Breast epithelium (tissue), 4 donors: ENCODE measurements around the gene CCDC196. TPM values are rescaled to one million over a fixed set of nuclear protein-coding genes. Genes with fewer than 3 reads are reported as not detected.
A peak's percentile ranks its signal among the peaks of the same experiment; 100 is the strongest.

ENCODE experiments used
- DNase-seq, 2 donors: peaks; one replicate each; pipeline ENCODE4 v3.0.0-alpha.2; 2019; ENCODE audit warnings: low spot score in 2 of 2
- H3K27ac ChIP-seq, 2 donors: fragments of 200-600 bp; sonication (generic) in 1 of 2; one replicate each; pipeline ENCODE4 v1.5.1; 2016 to 2019; ENCODE audit warnings: mild to moderate bottlenecking in 1 of 2
- H3K27me3 ChIP-seq, 2 donors: fragments of 200-600 bp; sonication (generic) in 1 of 2; one replicate each; pipeline versions ENCODE4 v1.5.1 to v1.6.0; 2017 to 2019; ENCODE audit warnings: control low read depth in 1 of 2, mild to moderate bottlenecking in 1 of 2
- H3K36me3 ChIP-seq: fragments of 200-600 bp; one replicate; pipeline ENCODE4 v1.5.1; 2019
- H3K4me1 ChIP-seq, 2 donors: fragments of 200-600 bp; sonication (generic); one replicate each; pipeline ENCODE4 v1.5.1; 2016 to 2019; ENCODE audit warnings: control low read depth in 1 of 2
- H3K4me3 ChIP-seq, 3 donors: fragments of 200-600 bp; sonication (generic); 1 replicate in 2 of 3; 2 replicates in 1 of 3; pipeline ENCODE4 v1.5.1; 2016 to 2019; ENCODE audit warnings: mild to moderate bottlenecking in 3 of 3, moderate library complexity in 2 of 3
- H3K9me3 ChIP-seq, 2 donors: fragments of 200-600 bp; sonication (generic) in 1 of 2; one replicate each; pipeline ENCODE4 v1.5.1; 2016 to 2019; ENCODE audit warnings: control low read depth in 1 of 2
- CTCF ChIP-seq, 3 donors: fragments of 450-650 bp; IDR thresholded peaks; one replicate each; pipeline ENCODE4 v1.5.1; 2016 to 2017; ENCODE audit warnings: antibody characterized with exemption in 3 of 3, mild to moderate bottlenecking in 3 of 3, moderate library complexity in 3 of 3
- POLR2A ChIP-seq: fragments of 450-650 bp; IDR thresholded peaks from one replicate; pipeline ENCODE4 v1.6.1; 2016; ENCODE audit warnings: antibody characterized with exemption, mild to moderate bottlenecking, moderate library complexity
- POLR2AphosphoS5 ChIP-seq, 3 donors: sonication (generic); formaldehyde crosslinking; IDR thresholded peaks; one replicate each; pipeline ENCODE4 v1.6.1; 2017; ENCODE audit warnings: antibody characterized with exemption in 3 of 3
- intact Hi-C: fragments of 100-400 bp; cut with DNase I; formaldehyde crosslinking; loops from one replicate; pipeline ENCODE4 v1.15.1; 2023; ENCODE audit warnings: low total_unique reads
- total RNA-seq, 3 donors: library from RNA; depleted of rRNA; stranded (reverse); fragments of >200 nt; gene quantifications; one replicate each; pipeline ENCODE4 v1.1.0, GENCODE V29; 2016

The CCDC196 gene
- total RNA-seq, 3 donors from 2014 or later = not detected

DNA sequence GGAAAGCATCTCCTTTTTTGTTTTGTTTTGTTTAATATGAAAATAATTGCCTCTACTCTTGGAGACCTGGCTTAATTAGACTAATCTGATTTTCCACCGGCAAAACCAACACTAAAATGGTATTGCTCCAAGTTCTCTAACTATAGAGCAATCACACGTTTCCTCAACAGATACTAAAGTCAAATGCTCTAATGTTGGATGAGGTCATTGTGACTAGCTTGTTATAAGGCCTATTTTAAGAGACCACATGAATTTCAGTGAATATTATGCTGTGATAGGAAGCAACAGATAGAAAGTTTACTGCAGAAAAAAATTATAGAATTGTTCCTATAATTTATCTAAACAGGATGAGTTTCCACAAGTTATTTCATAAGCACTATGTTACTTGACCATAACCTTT, 3.3 kb upstream of the CCDC196 start:
- intact Hi-C loops = loop anchor here (5.0 kb wide), 1 partner anchor 634 kb away; no protein-coding TSS in a partner anchor
- no peaks in the 10 kb centered on the region for H3K4me1 ChIP-seq
- H3K36me3 ChIP-seq = no peaks in the 10 kb centered on the region
- DNase-seq = no peak
- H3K27me3 ChIP-seq = no peaks in the 10 kb centered on the region
- H3K9me3 ChIP-seq = no peaks in the 10 kb centered on the region
- no peak overlapping the region for H3K27ac ChIP-seq
- no peak overlapping the region for H3K4me3 ChIP-seq
- TF ChIP-seq POLR2AphosphoS5 (IDR thresholded peaks at IDR 0.05) (no peak), CTCF (IDR thresholded peaks at IDR 0.05) (no peak), POLR2A (no peak)

DNA sequence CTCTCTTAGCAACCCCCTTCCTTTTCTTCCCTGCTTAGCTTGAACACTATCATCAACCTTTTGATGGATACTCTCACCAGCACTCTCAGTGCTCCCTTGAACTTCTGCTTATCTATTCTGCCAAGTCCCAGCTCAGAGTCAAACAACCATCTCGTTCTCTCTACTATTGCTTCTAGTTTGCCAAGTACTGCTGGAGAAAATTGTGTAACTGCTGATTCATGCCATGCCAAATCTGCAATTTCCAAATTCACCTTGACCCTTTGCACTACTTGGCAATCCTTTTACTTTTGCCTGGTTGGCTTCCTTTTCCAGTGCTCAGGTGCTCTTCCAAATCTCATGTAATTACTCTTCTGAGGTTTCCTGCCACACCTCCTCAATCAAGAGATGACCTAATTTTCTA, 2.8 kb upstream of the CCDC196 start:
- no peaks in the 10 kb centered on the region for H3K9me3 ChIP-seq
- peak in 1 of 2 donors; percentile 21 for DNase-seq
- intact Hi-C loops = loop anchor here (5.0 kb wide), 1 partner anchor 634 kb away; no protein-coding TSS in a partner anchor
- no peak overlapping the region for H3K4me3 ChIP-seq
- H3K27me3 ChIP-seq = no peaks in the 10 kb centered on the region
- no peaks in the 10 kb centered on the region for H3K36me3 ChIP-seq
- no peak overlapping the region for H3K27ac ChIP-seq
- TF ChIP-seq POLR2AphosphoS5 (IDR thresholded peaks at IDR 0.05) (peak in 2 of 3 donors; percentile 25 to 82), POLR2A (no peak)
- no peaks in the 10 kb centered on the region for H3K4me1 ChIP-seq

DNA sequence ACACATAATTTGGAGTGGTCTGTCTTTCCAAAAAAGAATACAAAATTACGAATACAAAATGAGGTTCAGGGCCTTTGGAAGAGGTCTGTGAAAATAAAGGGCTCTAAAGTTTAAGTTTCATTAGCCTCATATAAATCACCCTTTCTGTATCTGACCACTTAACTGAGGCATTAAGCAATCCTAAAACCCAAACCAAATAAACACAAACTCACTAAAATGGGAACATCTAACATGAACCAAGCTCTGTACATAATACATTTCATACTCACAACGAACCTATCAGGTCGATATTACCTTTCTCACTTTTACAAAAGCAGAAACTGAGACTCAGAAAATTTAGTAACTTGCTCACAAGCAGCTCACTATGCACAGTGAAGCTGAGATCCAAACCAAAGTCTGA, 1.1 kb upstream of the CCDC196 start:
- intact Hi-C loops = no loop called here
- no peaks in the 10 kb centered on the region for H3K4me1 ChIP-seq
- no peaks in the 10 kb centered on the region for H3K27me3 ChIP-seq
- DNase-seq = no peak
- H3K27ac ChIP-seq = no peak overlapping the region
- H3K4me3 ChIP-seq = no peak overlapping the region
- H3K36me3 ChIP-seq = no peaks in the 10 kb centered on the region
- no peak for TF ChIP-seq POLR2A
- no peak for TF ChIP-seq CTCF (IDR thresholded peaks at IDR 0.05)
- no peak for TF ChIP-seq POLR2AphosphoS5 (IDR thresholded peaks at IDR 0.05)
- no peaks in the 10 kb centered on the region for H3K9me3 ChIP-seq

- H3K36me3 ChIP-seq = no peaks in the 10 kb centered on the region
- H3K27me3 ChIP-seq = no peaks in the 10 kb centered on the region
- DNase-seq = no peak
- H3K27ac ChIP-seq = no peak overlapping the region
- TF ChIP-seq POLR2A (no peak), CTCF (IDR thresholded peaks at IDR 0.05) (no peak), POLR2AphosphoS5 (IDR thresholded peaks at IDR 0.05) (no peak)
- intact Hi-C loops = no loop called here
- no peak overlapping the region for H3K4me3 ChIP-seq
- H3K4me1 ChIP-seq = no peaks in the 10 kb centered on the region
- H3K9me3 ChIP-seq = no peaks in the 10 kb centered on the region
Measured at GRCh38 chr14:66487164-66487563, 993 bp downstream of the CCDC196 start.

GRCh38 chr14:66490143-66491111, 4.3 kb downstream of the CCDC196 start:
- Histone ChIP-seq H3K27me3 (no peaks in the 10 kb centered on the region), H3K4me1 (no peaks in the 10 kb centered on the region), H3K36me3 (no peaks in the 10 kb centered on the region), H3K27ac (no peak overlapping the region), H3K9me3 (no peaks in the 10 kb centered on the region), H3K4me3 (no peak overlapping the region)
- intact Hi-C loops = no loop called here
- DNase-seq = no peak
- TF ChIP-seq POLR2AphosphoS5 (IDR thresholded peaks at IDR 0.05) (no peak), CTCF (IDR thresholded peaks at IDR 0.05) (no peak), POLR2A (no peak)
